ENCODE data around the gene PRR35.
A peak's percentile ranks its signal among the peaks of the same experiment; 100 is the strongest.

Gene PRR35

DNA sequence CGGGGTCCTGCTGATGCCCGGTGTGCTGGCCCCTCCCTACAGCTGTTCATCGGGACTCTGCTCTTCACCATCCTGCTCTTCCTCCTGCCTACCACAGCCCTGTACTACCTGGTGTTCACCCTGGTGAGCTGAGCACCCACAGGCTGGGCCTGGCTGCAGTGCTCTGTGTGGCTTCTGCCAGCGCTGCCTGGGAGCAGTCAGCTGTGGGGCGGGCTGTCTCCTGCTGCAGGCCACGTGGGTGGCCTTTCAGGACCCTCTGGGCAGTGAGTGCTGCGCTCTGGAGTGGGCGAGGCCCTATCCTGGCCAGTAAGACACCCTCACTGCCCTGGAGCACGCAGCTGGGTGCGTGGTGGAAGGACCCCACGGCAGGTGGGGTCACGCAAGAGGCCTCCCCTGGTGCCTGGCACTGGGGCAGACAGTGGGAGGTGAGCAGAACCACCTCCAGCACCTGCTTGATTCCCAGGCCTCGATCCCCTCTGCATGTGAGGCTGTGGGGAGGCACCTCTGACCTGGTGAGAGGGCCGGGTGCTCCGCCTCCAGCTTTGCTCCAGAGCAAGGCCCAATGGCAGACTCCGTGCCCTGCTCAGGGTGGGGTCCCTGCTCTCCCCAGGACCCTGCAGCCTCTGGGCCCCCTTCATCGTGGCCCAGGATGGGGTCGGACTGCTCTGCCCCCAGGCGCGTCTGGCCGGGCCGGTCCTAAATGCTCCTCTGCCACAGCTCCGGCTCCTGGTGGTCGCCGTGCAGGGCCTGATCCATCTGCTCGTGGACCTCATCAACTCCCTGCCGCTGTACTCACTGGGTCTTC is 20.1 kb downstream of the PRR35 start:
- DNase-seq (ENCODE audit: low read depth): no peak

DNA sequence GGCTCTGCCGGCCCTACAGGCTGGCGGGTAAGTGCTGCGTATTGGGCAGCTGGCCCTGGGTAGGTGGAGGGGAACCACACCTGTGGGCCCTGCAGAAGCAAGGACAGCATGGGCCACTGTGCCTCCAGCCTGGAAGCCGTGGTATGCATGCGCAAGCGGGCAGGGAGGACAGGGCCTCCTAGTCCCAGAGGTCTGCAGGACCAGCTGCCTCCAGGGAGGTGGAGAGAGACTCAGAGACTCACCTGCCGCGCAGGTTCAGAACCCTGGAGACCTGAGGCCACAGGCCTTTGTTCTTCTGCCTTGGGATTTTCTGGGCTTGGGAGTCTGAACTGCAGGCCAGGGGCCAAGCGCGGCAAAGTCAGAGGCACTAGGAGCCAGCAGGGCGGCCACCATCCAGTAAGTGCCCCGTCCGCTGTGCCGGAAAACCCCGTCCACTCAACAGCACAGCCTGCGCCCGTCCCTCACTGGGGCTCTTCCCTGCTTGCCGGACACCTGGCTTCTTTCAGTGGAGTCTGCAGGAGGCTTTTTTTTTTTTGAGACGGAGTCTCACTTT is 20.8 kb downstream of the PRR35 start:
- DNase-seq (ENCODE audit: low read depth): no peak

DNA sequence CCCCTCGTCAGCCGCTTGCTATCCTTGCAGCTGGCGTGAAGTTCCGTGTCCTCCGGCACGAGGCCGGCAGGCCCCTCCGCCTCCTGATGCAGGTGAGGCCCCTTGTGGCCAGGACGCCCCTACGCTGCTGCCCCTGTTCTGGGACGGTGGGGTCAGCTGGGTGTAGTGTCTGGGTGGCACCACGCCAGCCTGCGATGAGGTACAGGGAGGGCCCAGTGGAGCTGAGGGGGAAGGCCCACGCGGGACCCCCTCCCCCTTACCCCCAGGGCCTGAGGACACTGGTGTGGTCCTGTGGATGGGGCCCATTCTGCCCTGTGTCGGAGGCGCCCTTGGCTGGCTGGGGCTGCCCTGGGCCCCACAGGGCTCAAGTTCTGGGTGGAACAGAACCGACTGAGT is 22.0 kb downstream of the PRR35 start:
- DNase-seq (ENCODE audit: low read depth): no peak

DNA sequence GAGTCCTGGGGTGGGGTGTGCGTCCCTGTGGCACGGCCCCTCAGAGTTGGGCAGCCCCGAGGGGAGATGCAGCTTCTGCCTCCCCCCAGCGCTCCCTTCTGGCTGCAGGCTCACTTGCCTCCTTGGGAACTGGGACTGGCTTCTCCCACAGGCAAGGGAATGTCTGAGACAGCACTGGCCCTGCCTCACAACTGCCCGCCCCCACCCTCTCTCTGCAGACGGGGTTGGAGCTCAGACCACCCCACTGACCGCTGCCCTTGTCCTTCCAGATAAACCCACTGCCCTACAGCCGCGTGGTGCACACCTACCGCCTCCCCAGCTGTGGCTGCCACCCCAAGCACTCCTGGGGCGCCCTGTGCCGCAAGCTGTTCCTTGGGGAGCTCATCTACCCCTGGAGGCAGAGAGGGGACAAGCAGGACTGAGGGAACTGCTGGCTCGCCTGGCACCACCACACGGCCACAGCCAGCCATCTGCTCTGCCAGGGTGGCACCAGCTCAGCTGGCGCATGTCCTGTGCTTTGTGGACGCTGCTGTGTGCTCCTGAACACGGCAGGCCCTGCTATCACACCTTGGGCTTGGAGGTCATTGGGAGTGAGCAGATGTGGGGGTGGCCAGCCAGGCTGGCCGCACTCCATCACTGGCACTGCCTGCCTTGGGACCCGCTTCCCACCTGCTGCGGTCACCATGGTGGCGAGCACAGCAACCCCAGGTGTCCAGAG is 22.6 kb downstream of the PRR35 start:
- no peak for DNase-seq (ENCODE audit: low read depth)

- DNase-seq (ENCODE audit: low read depth): no peak
Observed at GRCh38 chr16:583470-583814, 23.2 kb downstream of the PRR35 start.

GRCh38 chr16:583815-584591 is 23.8 kb downstream of the PRR35 start:
- DNase-seq (ENCODE audit: low read depth): no peak

- no peak for DNase-seq (ENCODE audit: low read depth)
Observed at GRCh38 chr16:585351-585750, 25.2 kb downstream of the PRR35 start.

- DNase-seq (ENCODE audit: low read depth): no peak
Observed at GRCh38 chr16:586047-586644, 26.0 kb downstream of the PRR35 start.

GRCh38 chr16:586645-587590 is 26.7 kb downstream of the PRR35 start:
- DNase-seq (ENCODE audit: low read depth): no peak

- DNase-seq (ENCODE audit: low read depth): no peak
Observed at GRCh38 chr16:588639-588888, 28.4 kb downstream of the PRR35 start.

GRCh38 chr16:588889-589657 is 28.9 kb downstream of the PRR35 start:
- DNase-seq (ENCODE audit: low read depth): peak; percentile 64

DNA sequence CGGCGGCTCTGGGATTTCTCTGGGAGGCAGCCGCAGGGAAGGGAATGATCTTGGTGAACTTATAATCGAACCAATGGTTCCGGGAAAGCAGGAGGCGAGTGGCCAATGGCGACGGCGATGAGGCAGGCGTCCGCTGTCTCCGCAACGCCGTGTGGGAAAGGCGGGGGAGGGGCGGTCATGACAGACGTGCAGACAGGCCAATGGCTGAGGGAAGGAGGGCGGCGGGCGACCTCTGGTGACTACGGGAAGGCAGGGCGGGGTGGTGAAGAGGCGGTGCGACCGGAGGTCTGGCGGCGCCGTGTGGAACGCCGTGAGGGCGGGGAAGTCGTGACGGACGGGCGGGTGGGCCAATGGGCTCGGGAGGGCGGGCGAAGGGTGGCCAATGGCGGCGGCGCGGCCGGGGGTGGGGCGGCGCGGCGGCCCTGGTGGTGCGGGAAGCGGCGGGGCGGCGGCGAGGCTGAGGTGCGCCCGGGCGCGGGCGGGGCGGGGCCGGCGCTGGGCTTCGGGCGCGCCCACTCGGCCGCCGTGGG is 29.5 kb downstream of the PRR35 start, which contains the start of gene RAB40C:
Gene RAB40C (plus strand): TSS at position 409 of the 530 bp plus-strand sequence. CDS start 226 bp downstream, outside the sequence.
- peak; percentile 71 for DNase-seq (ENCODE audit: low read depth)

GRCh38 chr16:590188-590814 is 30.1 kb downstream of the PRR35 start:
- no peak for DNase-seq (ENCODE audit: low read depth)

- DNase-seq (ENCODE audit: low read depth): no peak
Observed at GRCh38 chr16:590815-591200, 30.6 kb downstream of the PRR35 start.

GRCh38 chr16:591231-591630 is 31.0 kb downstream of the PRR35 start:
- no peak for DNase-seq (ENCODE audit: low read depth)

DNA sequence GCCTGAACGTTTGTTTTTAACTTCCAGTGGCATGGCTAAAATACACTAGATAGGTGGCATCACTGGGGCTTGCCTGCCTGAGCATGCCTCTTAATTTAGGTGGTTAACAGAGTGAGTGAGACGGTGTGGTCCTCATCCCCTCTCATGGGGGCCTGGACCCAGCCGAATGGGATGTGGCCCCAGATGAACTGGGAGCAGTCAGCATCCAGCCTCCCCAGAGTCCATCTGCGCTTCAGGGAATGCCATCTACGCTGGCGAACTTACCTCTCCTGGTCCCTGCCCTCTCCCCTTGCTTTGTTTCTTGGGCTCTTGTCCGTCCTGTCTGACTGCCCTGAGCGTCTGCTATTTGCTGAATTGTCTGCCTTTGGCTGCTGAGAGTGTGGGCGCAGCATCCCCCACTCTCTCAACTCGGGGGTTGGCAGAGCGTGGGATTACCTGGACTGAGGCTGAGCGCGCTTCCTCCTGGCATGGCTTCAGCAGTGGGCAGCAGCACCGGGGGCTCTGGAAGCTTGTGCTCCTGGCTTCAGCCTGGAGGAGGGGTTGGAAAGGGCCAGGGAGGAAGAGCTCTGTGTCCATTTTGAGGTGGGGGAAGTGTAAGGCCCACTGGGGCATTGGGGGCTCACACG is 31.8 kb downstream of the PRR35 start:
- DNase-seq (ENCODE audit: low read depth): no peak

DNA sequence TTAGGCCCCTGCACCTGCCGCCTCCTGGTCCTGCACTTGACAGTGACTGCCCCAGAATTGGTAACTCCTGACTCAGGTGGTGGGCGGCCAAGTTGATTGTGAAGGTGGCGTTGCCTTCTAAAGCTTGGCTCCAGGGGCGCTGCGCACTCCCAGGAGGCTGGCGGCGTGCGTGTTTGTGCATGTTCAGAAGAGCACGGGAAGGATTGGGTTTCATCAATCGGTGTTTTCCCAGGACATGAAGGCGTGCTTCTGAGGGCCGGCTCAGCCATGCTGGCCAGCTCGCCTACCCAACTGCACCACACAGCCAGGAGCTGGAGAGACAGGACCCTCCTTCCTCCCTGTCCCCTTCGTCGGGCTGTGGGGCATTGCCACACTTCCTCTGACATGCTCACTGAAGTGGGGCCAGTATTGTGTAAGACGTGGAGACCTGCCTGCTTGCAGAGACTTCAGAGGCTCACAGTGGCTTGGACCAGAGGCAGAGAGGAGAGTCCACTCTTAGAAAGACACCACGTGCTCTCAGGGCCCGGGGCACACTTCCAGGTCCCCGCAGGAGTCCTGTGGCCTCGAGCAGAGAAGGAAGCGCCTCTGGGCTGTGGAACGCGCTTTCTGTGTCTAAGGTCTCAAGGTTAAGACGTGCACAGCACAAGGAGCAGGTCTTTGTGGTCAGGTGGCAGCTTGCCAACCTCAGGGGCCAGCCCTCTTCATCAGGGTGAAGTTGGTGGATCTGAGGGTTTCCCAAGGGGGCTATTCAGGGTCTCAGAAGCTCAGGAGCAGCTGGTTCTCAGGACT is 32.5 kb downstream of the PRR35 start:
- DNase-seq (ENCODE audit: low read depth): no peak

DNA sequence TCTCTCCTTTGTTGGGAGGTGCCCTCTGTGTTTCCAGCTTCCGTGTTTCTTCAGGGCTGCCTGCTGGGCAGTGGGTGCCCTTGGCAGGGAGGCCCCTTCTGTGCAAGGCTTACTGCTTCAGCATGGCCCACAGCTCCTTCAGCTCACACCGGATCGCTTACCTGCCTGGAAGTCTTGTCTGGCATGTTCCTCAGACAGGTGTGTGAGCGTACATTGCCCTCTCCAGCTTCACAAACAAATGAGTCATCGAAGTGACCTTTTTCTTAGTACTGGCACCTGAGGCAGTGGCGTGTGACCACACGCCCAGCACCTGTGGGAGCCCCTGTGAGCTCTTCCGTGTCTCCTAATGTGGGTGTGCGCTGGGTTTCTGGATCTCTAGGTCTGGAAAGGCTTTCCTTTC is 33.2 kb downstream of the PRR35 start:
- DNase-seq (ENCODE audit: low read depth): no peak
